Sigmoid colon (tissue), 7 donors: Measurements from ENCODE around the gene HOXD3. TPM values are rescaled to one million over a fixed set of nuclear protein-coding genes. Genes with fewer than 3 reads are reported as not detected.

ENCODE experiments used
- DNase-seq: peaks from one replicate; pipeline ENCODE4 v3.0.0-alpha.2; 2019
- H3K27ac ChIP-seq, 4 donors: fragments of 200-600 bp; sonication (generic); one replicate each; pipeline ENCODE4 v1.5.1; 2016 to 2019; ENCODE audit warnings: mild to moderate bottlenecking in 1 of 4
- H3K27me3 ChIP-seq, 3 donors: fragments of 200-600 bp; sonication (generic); one replicate each; pipeline ENCODE4 v1.5.1; 2019; ENCODE audit warnings: mild to moderate bottlenecking in 1 of 3
- H3K36me3 ChIP-seq, 4 donors: fragments of 200-600 bp; sonication (generic); one replicate each; pipeline ENCODE4 v1.5.1; 2016 to 2019
- H3K4me1 ChIP-seq, 4 donors: fragments of 200-600 bp; sonication (generic); one replicate each; pipeline ENCODE4 v1.5.1; 2017 to 2019
- H3K4me3 ChIP-seq, 4 donors: fragments of 200-600 bp; sonication (generic); one replicate each; pipeline ENCODE4 v1.5.1; 2017 to 2019; ENCODE audit warnings: mild to moderate bottlenecking in 2 of 4, moderate library complexity in 1 of 4
- H3K9me3 ChIP-seq, 4 donors: fragments of 200-600 bp in 3 of 4; sonication (generic) in 3 of 4; one replicate each; pipeline versions ENCODE4 v1.5.1 to v1.6.1; 2013 to 2019
- CTCF ChIP-seq, 4 experiments: fragments of 450-650 bp in 3 of 4; fragments of 200-600 bp in 1 of 4; IDR thresholded peaks; one replicate each; pipeline ENCODE4 v1.5.1; 2016 to 2019; ENCODE audit warnings: antibody characterized with exemption in 4 of 4, mild to moderate bottlenecking in 3 of 4, moderate library complexity in 2 of 4
- EP300 ChIP-seq, 4 donors: sonication (generic); formaldehyde crosslinking; IDR thresholded peaks; one replicate each; pipeline ENCODE4 v1.6.1; 2017; ENCODE audit warnings: antibody characterized with exemption in 4 of 4
- POLR2A ChIP-seq, 2 donors: fragments of 450-650 bp; IDR thresholded peaks; one replicate each; pipeline ENCODE4 v1.6.1; 2016; ENCODE audit warnings: antibody characterized with exemption in 2 of 2, mild to moderate bottlenecking in 2 of 2, moderate library complexity in 2 of 2
- POLR2AphosphoS5 ChIP-seq, 4 donors: sonication (generic); formaldehyde crosslinking; IDR thresholded peaks; one replicate each; pipeline ENCODE4 v1.6.1; 2017; ENCODE audit warnings: antibody characterized with exemption in 4 of 4
- WGBS, 2 donors: extraction: QIAGEN DNeasy Blood & Tissue Kit; methylation state at CpG; one replicate each; pipeline ENCODE4 v1.1.7; 2013; 5-methylcytosine and 5-hydroxymethylcytosine counted together
- intact Hi-C: fragments of 100-400 bp; cut with DNase I; formaldehyde crosslinking; loops from one replicate; pipeline ENCODE4 v1.15.1; 2023
- polyA plus RNA-seq, 3 donors: library from polyadenylated mRNA; stranded (reverse); fragments of 200-250 nt; gene quantifications; one replicate each; pipeline ENCODE4 v1.2.3, GENCODE V29; 2013
- total RNA-seq, 4 donors: library from RNA; depleted of rRNA; stranded (reverse); fragments of >200 nt; gene quantifications; one replicate each; pipeline ENCODE4 v1.1.0, GENCODE V29; 2016
- donor health status: healthy with polysubstance abuse.
- donor health status: Bipolar disorder and iron deficiency.
- donor health status: healthy.

The HOXD3 gene
- total and polyA plus RNA-seq, 7 donors: 0.60 to 4.6 (median 1.4) TPM

DNA sequence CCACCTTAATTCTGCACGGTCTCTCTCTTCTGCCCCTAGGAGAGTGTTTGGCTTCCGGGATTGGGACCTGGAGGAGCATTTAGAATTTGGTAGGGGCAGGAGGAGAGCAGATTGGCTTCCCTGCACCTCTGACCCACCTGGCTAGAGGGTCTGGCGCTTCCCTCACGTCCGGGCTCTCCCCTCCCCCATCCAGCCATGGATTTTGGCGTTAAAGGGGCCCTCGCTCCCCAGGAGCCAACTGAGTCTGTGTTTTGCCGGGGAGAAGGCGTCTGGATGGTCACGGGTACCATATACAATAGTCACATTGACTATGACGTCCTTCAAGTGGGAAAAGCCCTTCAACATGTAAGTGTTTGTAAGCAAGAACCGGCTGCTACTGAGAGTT, 6.6 kb downstream of the HOXD3 start:
- Histone ChIP-seq H3K27ac (no peak overlapping the region), H3K27me3 (peaks cover 64 to 100% (median 81%) of the 10 kb centered on the region in 3 donors), H3K9me3 (no peaks in the 10 kb centered on the region), H3K36me3 (no peaks in the 10 kb centered on the region), H3K4me1 (peaks cover 0 to 49% (median 37%) of the 10 kb centered on the region in 4 donors), H3K4me3 (no peak overlapping the region)
- DNase-seq: no peak
- intact Hi-C loops: loop anchor here (5.0 kb wide), 1 partner anchor 109 kb away; no protein-coding TSS in a partner anchor
- TF ChIP-seq EP300 (IDR thresholded peaks at IDR 0.05) (no peak), POLR2A (IDR thresholded peaks at IDR 0.05) (no peak), CTCF (IDR thresholded peaks at IDR 0.05) (no peak), POLR2AphosphoS5 (IDR thresholded peaks at IDR 0.05) (no peak)
- 44 to 78% methylated on average over 12 of the region's 12 CpGs for WGBS, 2 donors

DNA sequence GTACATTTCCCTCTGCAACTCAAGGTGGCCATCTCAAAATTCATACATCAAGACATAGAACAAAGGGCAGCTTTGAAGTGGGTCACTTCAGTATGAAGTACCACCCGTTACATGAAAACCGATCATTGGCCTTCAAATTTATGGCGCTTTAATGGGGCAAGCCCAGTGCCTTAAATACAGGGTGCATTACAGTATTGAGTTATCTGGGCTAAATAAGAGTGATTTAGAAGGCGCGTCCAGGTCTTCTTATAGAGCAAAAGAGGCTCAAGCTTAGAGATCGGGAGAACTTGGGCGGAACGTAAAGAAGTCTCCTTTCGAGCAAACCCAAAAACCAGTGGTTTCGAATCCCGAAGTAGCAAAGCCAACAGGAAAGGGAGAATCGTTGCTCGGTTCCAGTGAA, 7.1 kb downstream of the HOXD3 start:
- intact Hi-C loops: loop anchor here (5.0 kb wide), 1 partner anchor 108 kb away; no protein-coding TSS in a partner anchor
- no peak for DNase-seq

GRCh38 chr2:176164611-176165369, 7.7 kb downstream of the HOXD3 start:
- 32 to 72% methylated on average over 52 of the region's 52 CpGs for WGBS, 2 donors
- Histone ChIP-seq H3K27me3 (peaks cover 53 to 100% (median 81%) of the 10 kb centered on the region in 3 donors), H3K4me3 (peak overlapping the region in 1 of 4 donors; percentile 6)

More for the DNA sequence above, 7.1 kb downstream of the HOXD3 start:
- Histone ChIP-seq H3K27ac (no peak overlapping the region), H3K9me3 (no peaks in the 10 kb centered on the region), H3K4me3 (no peak overlapping the region), H3K4me1 (peaks cover 0 to 44% (median 32%) of the 10 kb centered on the region in 4 donors), H3K27me3 (peaks cover 58 to 100% (median 81%) of the 10 kb centered on the region in 3 donors), H3K36me3 (no peaks in the 10 kb centered on the region)
- TF ChIP-seq CTCF (IDR thresholded peaks at IDR 0.05) (no peak), EP300 (IDR thresholded peaks at IDR 0.05) (no peak), POLR2A (IDR thresholded peaks at IDR 0.05) (no peak), POLR2AphosphoS5 (IDR thresholded peaks at IDR 0.05) (no peak)
- 47 to 82% methylated on average over 13 of the region's 13 CpGs for WGBS, 2 donors

DNA sequence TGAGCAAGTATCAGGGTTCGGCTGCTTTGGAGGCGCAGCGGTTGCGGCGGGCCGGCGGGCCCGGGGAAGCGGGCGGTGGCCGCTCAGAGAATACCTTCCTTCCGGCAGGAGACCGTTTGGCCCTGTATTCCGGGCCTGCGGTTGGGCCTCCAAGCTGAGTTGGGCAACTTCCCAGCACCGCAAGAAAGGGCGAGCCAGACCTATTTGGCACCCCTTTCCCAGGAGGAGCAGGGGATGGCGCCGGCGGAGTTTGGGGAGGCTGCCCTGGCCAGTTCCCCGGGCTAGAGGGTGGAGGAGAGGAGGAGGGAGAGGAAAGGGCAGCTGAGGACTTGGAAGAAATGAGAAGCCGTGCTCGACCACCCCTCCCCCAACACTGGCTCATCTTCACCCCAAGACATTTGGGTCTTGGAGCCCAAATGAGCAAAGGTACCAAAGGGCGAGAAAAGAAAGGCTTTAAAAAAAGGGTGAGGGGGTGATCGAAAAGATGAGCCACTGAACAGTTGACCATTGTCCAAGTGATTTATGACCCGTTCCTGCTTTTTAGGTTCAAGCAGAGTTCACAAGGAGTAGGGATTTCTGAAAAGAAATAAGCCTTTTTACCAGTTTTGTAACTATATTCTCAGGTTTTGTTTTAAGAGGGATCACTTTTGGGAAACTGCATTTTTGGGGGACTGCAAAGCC, 8.4 kb downstream of the HOXD3 start:
- peaks cover 46 to 100% (median 81%) of the 10 kb centered on the region in 3 donors for H3K27me3 ChIP-seq
- no peak for DNase-seq
- no peak overlapping the region for H3K27ac ChIP-seq
- intact Hi-C loops: no loop called here
- 30 to 69% methylated on average over 26 of the region's 26 CpGs for WGBS, 2 donors
- H3K9me3 ChIP-seq: no peaks in the 10 kb centered on the region
- no peaks in the 10 kb centered on the region for H3K36me3 ChIP-seq
- peak overlapping the region in 1 of 4 donors; percentile 6 for H3K4me3 ChIP-seq
- TF ChIP-seq POLR2A (IDR thresholded peaks at IDR 0.05) (no peak), CTCF (IDR thresholded peaks at IDR 0.05) (no peak), EP300 (IDR thresholded peaks at IDR 0.05) (no peak)
- H3K4me1 ChIP-seq: peaks cover 0 to 31% (median 19%) of the 10 kb centered on the region in 4 donors

More at GRCh38 chr2:176164611-176165369, 7.7 kb downstream of the HOXD3 start:
- intact Hi-C loops: loop anchor here (5.0 kb wide), 1 partner anchor 108 kb away; no protein-coding TSS in a partner anchor
- Histone ChIP-seq H3K36me3 (no peaks in the 10 kb centered on the region), H3K27ac (no peak overlapping the region), H3K4me1 (peaks cover 0 to 39% (median 26%) of the 10 kb centered on the region in 4 donors), H3K9me3 (no peaks in the 10 kb centered on the region)
- TF ChIP-seq EP300 (IDR thresholded peaks at IDR 0.05) (no peak), POLR2AphosphoS5 (IDR thresholded peaks at IDR 0.05) (no peak), CTCF (IDR thresholded peaks at IDR 0.05) (no peak), POLR2A (IDR thresholded peaks at IDR 0.05) (no peak)
- DNase-seq: no peak
